WTC11 (cell line): ENCODE results near the gene SPATC1L. TPM values are rescaled to one million over a fixed set of nuclear protein-coding genes. Genes with fewer than 3 reads are reported as not detected.

Experiments
- ATAC-seq: fragments of 200-7000 bp; cut with Tn5 transposase; 2 replicates; pipeline ENCODE4 v1.10.0; 2021; ENCODE audit warnings: mild to moderate bottlenecking, moderate library complexity
- CTCF ChIA-PET: fragments of 300-600 bp; sonication (Branson Sonifier 250); formaldehyde crosslinking; loops from one replicate; lab custom pipeline; 2021; ENCODE audit warnings: antibody characterized with exemption; lab: Charles Lee
- POLR2A ChIA-PET: fragments of 350-600 bp; sonication (Branson Sonifier 250); formaldehyde crosslinking; loops from one replicate; lab custom pipeline; 2021; ENCODE audit warnings: antibody characterized with exemption; lab: Charles Lee
- DNase-seq: peaks from one replicate; pipeline ENCODE4 v3.0.0; 2021; ENCODE audit warnings: low spot score
- H3K27ac Mint-ChIP-seq: 2 replicates; pipeline ENCODE4 v1.8.0; 2021; ENCODE audit warnings: mixed read lengths
- H3K27me3 Mint-ChIP-seq: 2 replicates; pipeline ENCODE4 v1.8.0; 2021; ENCODE audit warnings: low read depth, mild to moderate bottlenecking, moderate library complexity, mixed read lengths
- H3K36me3 Mint-ChIP-seq: 2 replicates; pipeline ENCODE4 v1.8.0; 2021; ENCODE audit warnings: mixed read lengths
- H3K4me1 Mint-ChIP-seq: 2 replicates; pipeline ENCODE4 v1.8.0; 2022; ENCODE audit warnings: mixed read lengths
- H3K4me3 Mint-ChIP-seq: 2 replicates; pipeline ENCODE4 v1.8.0; 2021; ENCODE audit warnings: mild to moderate bottlenecking, moderate library complexity, mixed read lengths
- H3K9me3 Mint-ChIP-seq: 2 replicates; pipeline ENCODE4 v1.8.0; 2021; ENCODE audit warnings: mixed read lengths
- CREB1 ChIP-seq: sonication (generic); formaldehyde crosslinking; IDR thresholded peaks from 2 replicates; pipeline ENCODE4 v1.8.0; 2023; ENCODE audit warnings: mild to moderate bottlenecking, missing genetic modification reagents
- CTCF ChIP-seq: fragments of 200-600 bp; IDR thresholded peaks from 2 replicates; pipeline ENCODE4 v1.8.0; 2022; ENCODE audit warnings: antibody characterized with exemption
- E2F5 ChIP-seq: sonication (generic); formaldehyde crosslinking; IDR thresholded peaks from 2 replicates; pipeline ENCODE4 v1.8.1; 2022; ENCODE audit warnings: mild to moderate bottlenecking, moderate library complexity, missing genetic modification reagents
- GRHL2 ChIP-seq: fragments of 250-450 bp; sonication (Bioruptor Pico); IDR thresholded peaks from 2 replicates; pipeline ENCODE4 v1.8.0; 2022; ENCODE audit warnings: mild to moderate bottlenecking, moderate library complexity; ENCODE audit not compliant: insufficient replicate concordance, severe bottlenecking
- GTF2I ChIP-seq: fragments of 250-450 bp; sonication (Bioruptor Pico); conservative IDR thresholded peaks from 2 replicates; pipeline ENCODE4 v1.4.0; 2021; ENCODE audit warnings: mild to moderate bottlenecking
- HMGA2 ChIP-seq: fragments of 250-450 bp; sonication (Bioruptor Pico); IDR thresholded peaks from 2 replicates; pipeline ENCODE4 v1.4.0; 2021; ENCODE audit warnings: mild to moderate bottlenecking, moderate library complexity
- HMGXB4 ChIP-seq: sonication (generic); formaldehyde crosslinking; IDR thresholded peaks from 2 replicates; pipeline ENCODE4 v1.8.1; 2023; ENCODE audit warnings: mild to moderate bottlenecking, moderate library complexity, missing genetic modification reagents
- NFYB ChIP-seq: sonication (generic); formaldehyde crosslinking; conservative IDR thresholded peaks from 2 replicates; pipeline ENCODE4 v1.8.0; 2022; ENCODE audit warnings: low read depth, missing genetic modification reagents
- NR1H2 ChIP-seq: sonication (generic); formaldehyde crosslinking; IDR thresholded peaks from 2 replicates; pipeline ENCODE4 v1.9.0; 2021; ENCODE audit warnings: mild to moderate bottlenecking, moderate library complexity, missing genetic modification reagents
- PRRX2 ChIP-seq: fragments of 250-450 bp; sonication (Bioruptor Pico); IDR thresholded peaks from 2 replicates; pipeline ENCODE4 v1.8.0; 2021; ENCODE audit warnings: mild to moderate bottlenecking
- SOX15 ChIP-seq: fragments of 250-450 bp; sonication (Bioruptor Pico); IDR thresholded peaks from 2 replicates; pipeline ENCODE4 v1.9.0; 2021; ENCODE audit warnings: mild to moderate bottlenecking
- SP1 ChIP-seq: sonication (generic); formaldehyde crosslinking; conservative IDR thresholded peaks from 2 replicates; pipeline ENCODE4 v1.8.1; 2022; ENCODE audit warnings: missing genetic modification reagents
- STAT6 ChIP-seq: sonication (generic); formaldehyde crosslinking; conservative IDR thresholded peaks from 2 replicates; pipeline ENCODE4 v1.8.1; 2023; ENCODE audit warnings: mild to moderate bottlenecking, low read depth, missing genetic modification reagents, moderate library complexity
- TP53 ChIP-seq: sonication (generic); formaldehyde crosslinking; IDR thresholded peaks from 2 replicates; pipeline ENCODE4 v1.8.1; 2023; ENCODE audit warnings: mild to moderate bottlenecking, missing genetic modification reagents
- USF2 ChIP-seq: sonication (generic); formaldehyde crosslinking; IDR thresholded peaks from 2 replicates; pipeline ENCODE4 v1.8.1; 2023; ENCODE audit warnings: mild to moderate bottlenecking, missing genetic modification reagents, moderate library complexity
- ZBTB21 ChIP-seq: sonication (generic); formaldehyde crosslinking; IDR thresholded peaks from 2 replicates; pipeline ENCODE4 v1.8.1; 2023; ENCODE audit warnings: mild to moderate bottlenecking, missing genetic modification reagents, borderline replicate concordance
- ZNF121 ChIP-seq: sonication (generic); formaldehyde crosslinking; IDR thresholded peaks from 2 replicates; pipeline ENCODE4 v1.8.0; 2023; ENCODE audit warnings: missing genetic modification reagents
- ZNF671 ChIP-seq: fragments of 250-450 bp; sonication (Bioruptor Pico); IDR thresholded peaks from 2 replicates; pipeline ENCODE4 v1.8.0; 2021; ENCODE audit warnings: mild to moderate bottlenecking
- ZSCAN18 ChIP-seq: fragments of 250-450 bp; sonication (Bioruptor Pico); IDR thresholded peaks from 2 replicates; pipeline ENCODE4 v2.1.2; 2022; ENCODE audit warnings: mild to moderate bottlenecking, moderate library complexity
- total RNA-seq: library from RNA; stranded (reverse); gene quantifications from 3 replicates; pipeline ENCODE4 v1.2.3, GENCODE V29; 2021

Gene SPATC1L
- total RNA-seq, 1 experiment from 2014 or later = 61.7 TPM

GRCh38 chr21:46139686-46140085 lies 44.6 kb downstream of the SPATC1L start:
- peaks cover 6% of the 10 kb centered on the region; the same call in 1 of the 2 replicates for H3K9me3 Mint-ChIP-seq
- H3K27ac Mint-ChIP-seq = no peak overlapping the region; the same call in 1 of the 2 replicates
- no peak for TF ChIP-seq ZBTB21 (CRISPR knock-in tag)
- no peak for TF ChIP-seq E2F5 (CRISPR knock-in tag)
- TF ChIP-seq TP53 (CRISPR knock-in tag) = no peak
- TF ChIP-seq GTF2I (CRISPR knock-in tag) = no peak
- no peak for TF ChIP-seq NR1H2 (CRISPR knock-in tag)
- TF ChIP-seq GRHL2 (CRISPR knock-in tag) = no peak
- TF ChIP-seq CTCF = no peak
- no peak for TF ChIP-seq ZSCAN18 (CRISPR knock-in tag)
- no peak for TF ChIP-seq SP1 (CRISPR knock-in tag)
- no peak for TF ChIP-seq NFYB (CRISPR knock-in tag)
- no peak for TF ChIP-seq HMGXB4 (CRISPR knock-in tag)
- no peak for TF ChIP-seq PRRX2
- no peak for ATAC-seq
- H3K4me3 Mint-ChIP-seq = no peak overlapping the region
- POLR2A ChIA-PET = no interaction called here
- peaks cover 9% of the 10 kb centered on the region for H3K36me3 Mint-ChIP-seq
- CTCF ChIA-PET = interaction anchor here (1.5 kb wide), 1 partner anchor 13 kb away, joined by 6 read pairs; no protein-coding TSS in a partner anchor
- no peak for DNase-seq
- H3K27me3 Mint-ChIP-seq = no peaks in the 10 kb centered on the region
- H3K4me1 Mint-ChIP-seq = peaks cover 10% of the 10 kb centered on the region

- no peak overlapping the region for H3K27ac Mint-ChIP-seq
- peaks cover 8% of the 10 kb centered on the region for H3K36me3 Mint-ChIP-seq
- TF ChIP-seq CREB1 (CRISPR knock-in tag) (no peak), ZNF671 (no peak), HMGA2 (CRISPR knock-in tag) (no peak), STAT6 (CRISPR knock-in tag) (no peak), USF2 (no peak), ZNF121 (CRISPR knock-in tag) (no peak), SOX15 (no peak)
- ChIA-PET CTCF (interaction anchor here (1.5 kb wide), 1 partner anchor 15 kb away, joined by 6 read pairs; no protein-coding TSS in a partner anchor), POLR2A (interaction anchor here (0.6 kb wide), 1 partner anchor 678 kb away, joined by 3 read pairs; no protein-coding TSS in a partner anchor)
- 0 out of 2 replicates have a peak, but pooled peaks cover 6% of the 10 kb centered on the region for H3K9me3 Mint-ChIP-seq
- DNase-seq (no peak), ATAC-seq (no peak)
- no peak overlapping the region for H3K4me3 Mint-ChIP-seq
- H3K4me1 Mint-ChIP-seq = peaks cover 5% of the 10 kb centered on the region; the same call in 1 of the 2 replicates
- H3K27me3 Mint-ChIP-seq = no peaks in the 10 kb centered on the region
Observed at GRCh38 chr21:46138383-46138970, 45.8 kb downstream of the SPATC1L start.
